SU-DHL-6 (cell line): ENCODE results near the gene PRPF18.

Experiments
- CTCF ChIP-seq: fragments of 200-600 bp; sonication (generic); IDR thresholded peaks from one replicate; pipeline ENCODE4 v1.5.1; 2017; ENCODE audit warnings: antibody characterized with exemption, mild to moderate bottlenecking, low read length, moderate library complexity; ENCODE audit not compliant: insufficient read depth, poor library complexity, severe bottlenecking
- EZH2phosphoT487 ChIP-seq: fragments of 200-600 bp; sonication (generic), shearing (Covaris generic); conservative IDR thresholded peaks from 2 replicates; pipeline ENCODE4 v1.6.1; 2018; ENCODE audit warnings: mild to moderate bottlenecking, antibody characterized with exemption, low read length, moderate library complexity, mixed read lengths

- no peak for TF ChIP-seq CTCF
- no peak for TF ChIP-seq EZH2phosphoT487
Measured at GRCh38 chr10:13608246-13608853, 21.6 kb downstream of the PRPF18 start.
